ENCODE measurements around the gene MORN5. TPM values are rescaled to one million over a fixed set of nuclear protein-coding genes. Genes with fewer than 3 reads are reported as not detected.

Gene MORN5
- total and polyA plus RNA-seq, 2 donors (not counting 1 experiment from before 2014, with no cell fraction given), result 0.33 TPM; not detected in 1

- Histone ChIP-seq H3K4me1 (ENCODE audit: control insufficient read depth, extremely low read depth, insufficient read depth, low read length) (no peaks in the 10 kb centered on the region), H3K27ac (ENCODE audit: insufficient read depth, low read length) (no peak overlapping the region), H2AFZ (ENCODE audit: low read length) (no peak overlapping the region), H4K20me1 (ENCODE audit: control insufficient read depth, extremely low read depth, insufficient read depth, low read length) (no peaks in the 10 kb centered on the region), H3K4me2 (ENCODE audit: extremely low read depth, insufficient read depth, low read length) (no peak overlapping the region), H3K27me3 (ENCODE audit: control insufficient read depth, insufficient read depth, low read length) (peaks cover 26% of the 10 kb centered on the region), H3K36me3 (ENCODE audit: control insufficient read depth, insufficient read depth, low read length) (no peaks in the 10 kb centered on the region), H3K9ac (ENCODE audit: insufficient read depth, low read length) (no peak overlapping the region), H3K4me3 (replicated peaks in 1 of 4; ENCODE audit: control extremely low read depth in 1 of 4, insufficient read depth in 1 of 4, low read depth in 3 of 4, low read length in 4 of 4) (no peak overlapping the region), H3K9me3 (ENCODE audit: control insufficient read depth, insufficient read depth, low read depth, low read length) (no peaks in the 10 kb centered on the region), H3K79me2 (ENCODE audit: control insufficient read depth, insufficient read depth, low read length) (no peaks in the 10 kb centered on the region)
- no peak for DNase-seq (ENCODE audit: low read depth in 2 of 2)
- TF ChIP-seq CTCF (conservative IDR thresholded peaks at IDR 0.05 in 1 of 2, IDR thresholded peaks at IDR 0.05 in 1 of 2; ENCODE audit: low read depth in 1 of 2, low read length in 2 of 2) (no peak), EZH2 (IDR thresholded peaks at IDR 0.05; ENCODE audit: low read length, missing control alignments) (no peak)
These were observed 14.0 kb downstream of the MORN5 start for GRCh38 chr9:122173670-122174069.

- Histone ChIP-seq H3K9ac (ENCODE audit: insufficient read depth, low read length) (no peak overlapping the region), H3K4me1 (ENCODE audit: control insufficient read depth, extremely low read depth, insufficient read depth, low read length) (no peaks in the 10 kb centered on the region), H2AFZ (ENCODE audit: low read length) (no peak overlapping the region), H3K4me3 (replicated peaks in 1 of 4; ENCODE audit: control extremely low read depth in 1 of 4, insufficient read depth in 1 of 4, low read depth in 3 of 4, low read length in 4 of 4) (no peak overlapping the region), H3K36me3 (ENCODE audit: control insufficient read depth, insufficient read depth, low read length) (no peaks in the 10 kb centered on the region), H3K27ac (ENCODE audit: insufficient read depth, low read length) (no peak overlapping the region), H3K4me2 (ENCODE audit: extremely low read depth, insufficient read depth, low read length) (no peak overlapping the region), H3K27me3 (ENCODE audit: control insufficient read depth, insufficient read depth, low read length) (peaks cover 19% of the 10 kb centered on the region), H3K9me3 (ENCODE audit: control insufficient read depth, insufficient read depth, low read depth, low read length) (no peaks in the 10 kb centered on the region), H3K79me2 (ENCODE audit: control insufficient read depth, insufficient read depth, low read length) (no peaks in the 10 kb centered on the region), H4K20me1 (ENCODE audit: control insufficient read depth, extremely low read depth, insufficient read depth, low read length) (no peaks in the 10 kb centered on the region)
- TF ChIP-seq EZH2 (IDR thresholded peaks at IDR 0.05; ENCODE audit: low read length, missing control alignments), result no peak
- no peak for TF ChIP-seq CTCF (conservative IDR thresholded peaks at IDR 0.05 in 1 of 2, IDR thresholded peaks at IDR 0.05 in 1 of 2; ENCODE audit: low read depth in 1 of 2, low read length in 2 of 2)
- DNase-seq (ENCODE audit: low read depth in 2 of 2), result no peak
These were observed 17.2 kb downstream of the MORN5 start for GRCh38 chr9:122176916-122177315.

- Histone ChIP-seq H3K27me3 (ENCODE audit: control insufficient read depth, insufficient read depth, low read length) (peaks cover 19% of the 10 kb centered on the region), H4K20me1 (ENCODE audit: control insufficient read depth, extremely low read depth, insufficient read depth, low read length) (no peaks in the 10 kb centered on the region), H3K27ac (ENCODE audit: insufficient read depth, low read length) (no peak overlapping the region), H3K4me3 (replicated peaks in 1 of 4; ENCODE audit: control extremely low read depth in 1 of 4, insufficient read depth in 1 of 4, low read depth in 3 of 4, low read length in 4 of 4) (no peak overlapping the region), H3K79me2 (ENCODE audit: control insufficient read depth, insufficient read depth, low read length) (no peaks in the 10 kb centered on the region), H2AFZ (ENCODE audit: low read length) (no peak overlapping the region), H3K36me3 (ENCODE audit: control insufficient read depth, insufficient read depth, low read length) (no peaks in the 10 kb centered on the region), H3K9ac (ENCODE audit: insufficient read depth, low read length) (no peak overlapping the region), H3K4me1 (ENCODE audit: control insufficient read depth, extremely low read depth, insufficient read depth, low read length) (no peaks in the 10 kb centered on the region), H3K9me3 (ENCODE audit: control insufficient read depth, insufficient read depth, low read depth, low read length) (no peaks in the 10 kb centered on the region), H3K4me2 (ENCODE audit: extremely low read depth, insufficient read depth, low read length) (no peak overlapping the region)
- DNase-seq (ENCODE audit: low read depth in 2 of 2), result no peak
- TF ChIP-seq CTCF (conservative IDR thresholded peaks at IDR 0.05 in 1 of 2, IDR thresholded peaks at IDR 0.05 in 1 of 2; ENCODE audit: low read depth in 1 of 2, low read length in 2 of 2), result no peak
- TF ChIP-seq EZH2 (IDR thresholded peaks at IDR 0.05; ENCODE audit: low read length, missing control alignments), result no peak
These were observed 19.5 kb downstream of the MORN5 start for GRCh38 chr9:122179054-122179689.

All from fibroblast of lung (primary cell).